Activated naive CD8-positive, alpha-beta T cell (primary cell): ENCODE data around the gene CARMIL3.

ENCODE experiments used
- H3K27ac Mint-ChIP-seq: one replicate; pipeline ENCODE4 v1.8.0; 2021; ENCODE audit warnings: mixed read lengths
- H3K27me3 Mint-ChIP-seq: one replicate; pipeline ENCODE4 v1.8.0; 2021; ENCODE audit warnings: mixed read lengths
- H3K36me3 Mint-ChIP-seq: one replicate; pipeline ENCODE4 v1.8.0; 2021; ENCODE audit warnings: mixed read lengths
- H3K4me1 Mint-ChIP-seq: one replicate; pipeline ENCODE4 v1.8.0; 2021; ENCODE audit warnings: low read depth, mixed read lengths
- H3K4me3 Mint-ChIP-seq: one replicate; pipeline ENCODE4 v1.8.0; 2021; ENCODE audit warnings: mild to moderate bottlenecking, mixed read lengths
- H3K9me3 Mint-ChIP-seq: one replicate; pipeline ENCODE4 v1.8.0; 2021; ENCODE audit warnings: low read depth, mixed read lengths

CARMIL3 gene

GRCh38 chr14:24114532-24115421 lies 63.0 kb downstream of the CARMIL3 start, which contains the start of the genes DCAF11 and NRL:
Gene DCAF11, plus strand, starts transcription at chr14:24114777. Its CDS starts 818 bp downstream, at chr14:24115595.
Gene NRL, minus strand, starts transcription at chr14:24114949. Its CDS starts 32,101 bp downstream, at chr14:24082848.
- Mint-ChIP-seq H3K4me3 (peak within 1 kb of the TSS; percentile 93), H3K27ac (peak within 1 kb of the TSS; percentile 97), H3K4me1 (peaks cover 25% of the 10 kb centered on the region), H3K27me3 (no peaks in the 10 kb centered on the region), H3K9me3 (no peaks in the 10 kb centered on the region), H3K36me3 (peaks cover 8% of the 10 kb centered on the region)

DNA sequence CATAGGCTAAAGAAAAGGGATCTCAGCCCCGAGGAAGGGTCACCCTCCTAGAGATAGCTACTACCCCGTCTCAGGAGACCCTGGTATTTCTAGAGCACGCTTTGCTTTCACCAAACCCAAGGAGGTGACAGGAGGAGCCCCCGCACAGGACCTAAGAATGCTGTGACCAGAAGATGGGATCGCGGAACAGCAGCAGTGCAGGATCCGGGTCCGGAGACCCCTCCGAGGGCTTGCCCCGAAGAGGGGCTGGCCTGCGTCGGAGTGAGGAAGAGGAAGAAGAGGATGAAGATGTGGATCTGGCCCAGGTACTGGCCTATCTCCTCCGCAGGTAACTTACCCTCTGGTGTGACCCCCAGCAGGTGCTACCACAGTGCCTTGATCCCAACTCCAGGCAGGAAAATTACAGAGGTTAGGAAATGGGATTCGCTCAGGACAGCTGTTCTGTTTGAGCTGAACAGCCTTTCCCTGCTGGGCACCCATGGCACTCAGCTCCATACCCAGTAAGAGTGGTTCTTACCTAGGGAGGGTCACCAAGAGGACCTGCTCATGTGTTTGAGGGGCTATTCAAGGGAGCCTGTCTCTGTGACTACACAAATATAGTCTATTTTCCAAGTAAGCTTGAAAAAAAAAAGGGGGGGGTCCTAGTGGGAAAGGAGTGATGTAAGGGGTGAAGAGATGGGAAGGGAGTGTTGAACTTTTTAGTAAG lies 63.8 kb downstream of the CARMIL3 start:
- Mint-ChIP-seq H3K4me3 (peak overlapping the region; percentile 93), H3K27ac (peak overlapping the region; percentile 97), H3K4me1 (peaks cover 25% of the 10 kb centered on the region), H3K36me3 (peaks cover 8% of the 10 kb centered on the region), H3K27me3 (no peaks in the 10 kb centered on the region), H3K9me3 (no peaks in the 10 kb centered on the region)

DNA sequence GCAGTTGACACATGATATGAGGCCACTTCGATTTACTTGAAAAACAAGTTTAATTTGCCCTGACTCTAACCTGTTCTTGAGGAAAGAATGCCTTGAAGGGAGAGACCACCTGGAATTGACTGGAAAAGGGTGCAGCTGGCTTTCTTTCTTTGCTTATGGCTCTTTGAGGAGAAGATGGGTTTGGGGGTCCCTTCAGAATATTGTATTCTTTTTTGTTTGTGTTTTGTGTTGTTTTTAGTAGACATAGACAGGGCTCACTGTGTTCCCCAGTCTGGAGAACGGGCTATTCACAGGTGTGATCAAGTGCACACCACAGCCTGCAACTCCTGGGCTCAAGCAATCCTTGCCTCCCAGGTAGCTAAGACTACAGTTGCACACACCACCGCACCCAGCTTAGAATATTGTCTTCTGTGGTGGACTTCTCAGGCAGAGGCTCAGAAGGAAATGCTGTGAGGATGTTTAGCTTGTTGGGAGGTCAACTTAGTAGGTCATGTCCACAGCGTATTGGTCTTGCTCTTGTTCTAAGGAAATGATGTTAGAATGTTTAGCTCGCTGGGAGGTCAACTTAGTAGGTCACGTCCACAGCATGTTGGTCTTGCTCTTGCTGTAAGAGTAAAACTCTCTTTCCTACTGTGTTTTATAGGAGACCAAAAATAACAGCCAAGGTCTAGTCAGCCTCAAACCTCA lies 64.5 kb downstream of the CARMIL3 start:
- Mint-ChIP-seq H3K27me3 (no peaks in the 10 kb centered on the region), H3K4me1 (peaks cover 25% of the 10 kb centered on the region), H3K36me3 (peaks cover 8% of the 10 kb centered on the region), H3K4me3 (peak overlapping the region; percentile 93), H3K9me3 (no peaks in the 10 kb centered on the region), H3K27ac (peak overlapping the region; percentile 55)

- no peak overlapping the region for H3K27ac Mint-ChIP-seq
- H3K9me3 Mint-ChIP-seq, result no peaks in the 10 kb centered on the region
- H3K27me3 Mint-ChIP-seq, result no peaks in the 10 kb centered on the region
- peaks cover 8% of the 10 kb centered on the region for H3K36me3 Mint-ChIP-seq
- no peak overlapping the region for H3K4me3 Mint-ChIP-seq
- peaks cover 25% of the 10 kb centered on the region for H3K4me1 Mint-ChIP-seq
Observed at GRCh38 chr14:24117179-24117578, 65.4 kb downstream of the CARMIL3 start.
